NCI-H2196 (cell line): ENCODE results near the gene INTS4.
A peak's percentile ranks its signal among the peaks of the same experiment; 100 is the strongest.
"Not testable (repeated sequence)": the region's sequence is repeated elsewhere in the genome, so short reads cannot be mapped to it uniquely, and the experiment has no call there.

ENCODE experiments used
- DNase-seq: peaks from one replicate; lab custom pipeline; 2025; ENCODE audit not compliant: unreplicated experiment; lab: John Stamatoyannopoulos, UW

The INTS4 gene, protein sequence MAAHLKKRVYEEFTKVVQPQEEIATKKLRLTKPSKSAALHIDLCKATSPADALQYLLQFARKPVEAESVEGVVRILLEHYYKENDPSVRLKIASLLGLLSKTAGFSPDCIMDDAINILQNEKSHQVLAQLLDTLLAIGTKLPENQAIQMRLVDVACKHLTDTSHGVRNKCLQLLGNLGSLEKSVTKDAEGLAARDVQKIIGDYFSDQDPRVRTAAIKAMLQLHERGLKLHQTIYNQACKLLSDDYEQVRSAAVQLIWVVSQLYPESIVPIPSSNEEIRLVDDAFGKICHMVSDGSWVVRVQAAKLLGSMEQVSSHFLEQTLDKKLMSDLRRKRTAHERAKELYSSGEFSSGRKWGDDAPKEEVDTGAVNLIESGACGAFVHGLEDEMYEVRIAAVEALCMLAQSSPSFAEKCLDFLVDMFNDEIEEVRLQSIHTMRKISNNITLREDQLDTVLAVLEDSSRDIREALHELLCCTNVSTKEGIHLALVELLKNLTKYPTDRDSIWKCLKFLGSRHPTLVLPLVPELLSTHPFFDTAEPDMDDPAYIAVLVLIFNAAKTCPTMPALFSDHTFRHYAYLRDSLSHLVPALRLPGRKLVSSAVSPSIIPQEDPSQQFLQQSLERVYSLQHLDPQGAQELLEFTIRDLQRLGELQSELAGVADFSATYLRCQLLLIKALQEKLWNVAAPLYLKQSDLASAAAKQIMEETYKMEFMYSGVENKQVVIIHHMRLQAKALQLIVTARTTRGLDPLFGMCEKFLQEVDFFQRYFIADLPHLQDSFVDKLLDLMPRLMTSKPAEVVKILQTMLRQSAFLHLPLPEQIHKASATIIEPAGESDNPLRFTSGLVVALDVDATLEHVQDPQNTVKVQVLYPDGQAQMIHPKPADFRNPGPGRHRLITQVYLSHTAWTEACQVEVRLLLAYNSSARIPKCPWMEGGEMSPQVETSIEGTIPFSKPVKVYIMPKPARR

DNA sequence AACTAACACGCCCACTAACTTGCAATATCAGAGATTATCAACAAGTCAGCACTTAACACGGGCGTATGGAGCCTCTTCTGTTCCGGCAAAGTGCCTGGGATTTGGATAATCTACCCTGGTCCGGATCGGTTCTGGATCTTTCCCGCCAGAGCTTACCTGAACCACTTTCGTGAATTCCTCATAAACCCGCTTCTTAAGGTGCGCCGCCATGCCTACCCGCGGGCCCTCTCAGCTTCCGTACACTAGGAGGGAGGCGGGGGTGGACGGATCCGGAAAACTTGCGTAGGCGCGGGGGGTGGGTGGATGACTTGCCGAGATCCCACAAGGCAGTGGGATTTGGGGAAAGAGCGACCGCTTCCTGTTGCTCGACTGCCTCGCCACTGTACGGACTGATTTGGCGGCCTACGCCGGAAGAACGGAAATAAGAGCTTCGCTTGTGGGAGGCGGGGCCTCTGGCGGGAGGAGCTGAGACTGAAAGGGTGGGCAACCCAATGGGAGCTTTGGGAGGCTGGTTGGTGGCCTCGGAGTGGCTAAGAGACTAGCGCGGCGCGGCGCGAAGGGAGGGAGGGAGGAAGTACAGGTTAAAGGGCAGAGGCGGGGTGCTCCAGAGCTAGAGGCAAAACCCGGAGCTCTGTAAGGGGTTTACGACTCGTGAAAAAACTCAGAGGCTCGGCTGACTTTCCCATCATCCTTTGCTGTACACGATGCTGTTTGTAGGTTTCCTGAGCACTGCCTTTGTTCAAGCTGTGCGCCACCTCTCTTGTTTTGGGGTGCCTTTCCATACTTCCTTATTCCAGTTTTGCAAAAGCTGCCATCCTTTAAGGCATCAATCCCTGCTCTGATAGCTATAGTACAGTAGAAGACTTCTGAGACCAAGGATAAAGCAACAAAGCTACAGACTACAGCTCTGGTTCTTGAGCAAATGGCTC, at the start of gene INTS4:
Gene INTS4 (minus strand): TSS at position 235 of the 929 bp plus-strand sequence. CDS start 25 bp downstream, at position 210.
- peak; percentile 99 for DNase-seq

DNA sequence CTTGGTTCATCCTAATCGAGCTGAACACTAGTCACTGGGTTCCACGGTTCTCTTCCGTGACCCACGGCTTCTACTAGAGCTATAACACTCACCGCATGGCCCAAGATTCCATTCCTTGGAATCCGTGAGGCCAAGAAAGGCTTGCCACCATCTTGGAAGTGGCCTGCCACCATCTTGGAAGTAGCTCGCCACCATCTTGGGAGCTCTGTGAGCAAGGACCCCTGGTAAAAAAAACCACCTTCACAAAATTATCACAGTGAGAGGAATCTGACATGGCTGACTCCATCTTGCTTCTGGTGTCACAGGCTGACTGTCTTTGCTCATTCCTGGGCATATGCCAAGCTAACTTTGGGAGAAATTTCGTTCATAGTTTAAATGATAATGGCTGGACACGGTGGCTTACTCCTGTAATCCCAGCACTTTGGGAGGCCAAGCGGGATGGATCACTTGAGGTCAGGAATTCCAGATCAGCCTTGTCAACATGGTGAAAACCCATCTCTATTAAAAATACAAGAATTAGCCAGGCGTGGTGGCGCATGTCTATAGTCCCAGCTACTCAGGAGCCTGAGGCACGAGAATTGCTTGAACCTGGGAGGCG, 47.5 kb upstream of the INTS4 start:
- no peak for DNase-seq

DNA sequence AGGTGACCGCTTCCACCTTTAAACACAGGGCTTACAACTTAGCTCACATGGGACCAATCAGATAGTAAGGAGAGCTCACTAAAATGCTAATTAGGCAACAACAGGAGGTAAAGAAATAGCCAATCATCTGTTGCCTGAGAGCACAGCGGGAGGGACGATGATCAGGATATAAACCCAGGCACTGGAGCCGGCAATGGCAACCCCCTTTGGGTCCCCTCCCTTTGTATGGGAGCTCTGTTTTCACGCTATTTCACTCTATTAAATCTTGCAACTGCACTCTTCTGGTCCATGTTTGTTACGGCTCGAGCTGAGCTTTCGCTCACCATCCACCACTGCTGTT, 46.9 kb upstream of the INTS4 start:
- not testable (repeated sequence) for DNase-seq

DNA sequence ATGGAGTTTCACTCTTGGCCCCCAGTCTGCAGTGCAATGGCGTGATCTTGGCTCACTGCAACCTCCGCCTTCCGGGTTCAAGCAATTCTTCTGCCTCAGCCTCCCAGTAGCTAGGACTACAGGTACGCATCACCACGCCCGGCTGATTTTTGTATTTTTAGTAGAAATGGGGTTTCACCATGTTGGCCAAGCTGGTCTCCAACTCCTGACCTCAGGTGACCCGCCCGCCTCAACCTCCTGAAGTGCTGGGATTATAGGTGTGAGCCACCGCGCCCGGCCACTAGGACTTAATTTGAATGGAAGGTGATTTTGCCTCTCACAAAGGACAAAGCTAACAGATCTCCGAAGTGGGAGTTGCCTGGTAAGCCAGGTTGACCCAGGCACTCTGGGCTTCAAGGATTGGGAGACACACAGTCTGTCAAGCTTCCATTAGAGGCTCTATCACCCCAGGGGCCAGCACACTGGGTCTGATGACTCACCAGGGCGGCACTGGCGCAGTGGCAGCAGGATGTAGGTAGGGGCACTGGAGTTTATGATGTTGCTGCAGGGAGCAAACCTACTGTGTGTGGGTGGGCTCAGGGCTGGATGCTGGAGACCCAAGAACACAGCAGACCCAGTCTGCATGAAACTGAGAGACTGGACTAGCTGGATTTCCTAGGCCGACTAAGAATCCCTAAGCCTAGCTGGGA, 46.4 kb upstream of the INTS4 start:
- no peak for DNase-seq

DNA sequence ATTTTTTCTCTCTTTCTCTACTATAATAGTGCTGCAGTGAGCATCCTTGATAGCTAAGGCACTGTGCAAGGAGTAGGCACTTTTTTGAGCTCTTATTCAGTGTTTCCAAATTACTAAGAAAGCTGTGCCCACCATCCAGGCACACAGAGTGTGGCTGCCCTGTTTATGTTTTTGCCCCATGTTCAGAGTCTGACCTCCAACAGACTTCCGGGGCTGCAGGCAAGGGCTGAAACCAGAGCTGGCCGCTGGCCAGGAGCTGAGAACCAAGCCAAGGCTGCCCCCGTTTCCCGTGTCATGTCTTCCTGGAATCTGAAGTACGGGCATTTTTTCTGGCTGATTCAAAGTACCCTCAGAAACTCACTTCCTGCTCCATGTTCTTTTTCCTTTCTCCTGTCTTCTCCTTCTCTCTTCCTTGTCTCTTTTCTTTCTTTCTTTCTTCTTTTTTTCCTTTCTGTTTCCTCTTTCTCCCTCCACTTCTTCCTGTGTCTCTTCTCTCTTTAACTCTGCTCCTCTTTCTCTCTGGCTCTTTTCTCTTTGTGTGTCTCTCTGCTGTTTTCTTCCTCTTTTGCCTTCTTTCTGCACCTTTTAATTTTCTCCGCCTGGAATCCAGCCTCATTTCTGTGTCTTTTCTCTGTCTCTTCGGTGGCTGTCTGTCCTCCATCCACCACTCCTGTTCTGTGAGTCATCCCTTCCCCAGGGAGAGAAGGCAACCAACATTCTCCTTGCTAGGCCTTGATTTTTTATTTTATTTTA, 45.6 kb upstream of the INTS4 start:
- DNase-seq, result peak; percentile 58

DNA sequence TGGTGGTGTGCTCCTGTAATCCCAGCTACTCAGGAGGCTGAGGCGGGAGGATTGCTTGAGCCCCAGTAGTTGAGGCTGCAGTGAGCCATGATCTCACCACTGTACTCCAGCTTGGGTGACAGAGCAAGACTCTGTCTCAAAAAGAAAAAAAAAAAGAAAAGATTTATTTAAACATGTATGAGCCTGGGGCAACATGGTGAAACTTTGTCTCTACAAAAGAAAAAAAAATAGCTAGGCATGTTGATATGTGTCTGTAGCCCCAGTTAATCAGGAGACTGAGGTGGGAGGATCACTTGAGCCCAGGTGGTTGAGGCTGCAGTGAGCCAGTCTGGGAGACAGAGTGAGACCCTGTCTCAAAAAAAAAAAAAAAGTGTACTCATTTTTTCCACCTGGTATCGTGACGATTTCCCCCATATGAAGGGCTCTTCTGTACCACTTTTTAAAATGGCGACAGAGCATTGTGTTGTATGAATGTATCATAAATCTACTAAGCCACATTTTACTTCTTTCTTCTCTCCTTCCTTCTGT, 45.0 kb upstream of the INTS4 start:
- no peak for DNase-seq

DNA sequence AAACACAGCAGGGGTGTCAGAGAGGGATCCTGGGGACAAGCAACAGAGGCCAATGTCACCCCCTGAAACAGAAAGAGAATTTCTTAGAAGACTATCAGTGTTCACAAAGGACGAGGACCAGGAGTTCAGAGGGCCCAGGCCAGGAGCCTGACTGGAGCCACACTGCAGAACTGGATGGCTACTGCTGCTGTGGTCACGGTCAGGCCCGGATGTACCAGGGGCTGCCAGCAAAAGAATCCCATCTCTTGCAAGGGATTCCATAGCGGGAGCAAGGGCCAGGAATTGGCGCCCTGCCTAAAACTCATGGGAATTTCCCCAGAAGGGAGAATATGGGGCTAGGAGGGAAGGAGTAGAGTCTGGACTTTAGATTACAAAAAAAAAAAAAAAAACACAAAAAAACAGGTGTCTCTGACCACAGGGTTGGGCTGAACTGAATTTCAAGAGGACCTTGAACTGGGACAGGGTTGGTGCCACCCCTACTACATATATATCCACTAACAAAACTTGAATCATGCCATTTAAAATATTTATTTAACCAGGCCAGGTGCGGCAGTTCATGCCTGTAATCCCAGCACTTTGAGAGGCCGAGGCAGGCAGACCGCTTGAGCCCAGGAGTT, 44.3 kb upstream of the INTS4 start:
- no peak for DNase-seq

DNA sequence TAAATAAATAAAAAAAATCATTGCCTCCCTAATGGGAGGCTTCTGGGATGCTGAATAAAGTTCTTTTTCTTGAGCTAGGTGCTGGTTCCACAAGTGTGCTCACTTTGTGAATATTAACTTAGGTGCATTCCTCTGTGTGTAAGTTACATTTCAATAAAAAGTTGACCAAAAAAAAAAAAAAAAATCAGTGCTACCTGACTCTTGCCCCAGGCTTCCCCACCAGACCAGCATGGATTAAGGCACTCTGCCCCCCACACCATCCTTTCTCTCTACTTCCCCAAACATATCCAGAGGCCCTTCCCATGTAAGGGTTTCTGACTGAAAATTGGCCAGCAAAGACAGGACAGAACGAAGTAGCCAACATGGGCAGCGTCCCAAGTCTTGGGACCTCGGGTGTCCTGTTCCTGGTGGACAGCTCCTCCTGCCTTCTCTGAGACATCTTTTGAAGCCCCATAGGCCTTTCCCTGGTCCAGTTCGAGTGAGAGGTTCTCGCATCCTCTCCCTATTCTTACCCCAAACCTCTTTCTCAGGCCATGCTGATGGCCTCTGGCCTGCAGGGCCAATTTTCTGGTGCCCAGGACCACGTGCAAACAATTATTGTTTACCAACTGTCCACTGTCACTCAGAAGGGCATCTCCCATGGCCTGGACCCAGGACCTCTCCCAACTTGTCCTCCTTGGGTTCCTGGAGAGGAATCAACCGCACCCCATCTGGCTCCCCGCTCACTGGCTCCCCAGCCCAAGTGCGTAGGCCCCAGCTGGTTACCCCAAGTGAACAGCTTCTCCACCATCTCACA, 43.6 kb upstream of the INTS4 start:
- DNase-seq, result no peak

DNA sequence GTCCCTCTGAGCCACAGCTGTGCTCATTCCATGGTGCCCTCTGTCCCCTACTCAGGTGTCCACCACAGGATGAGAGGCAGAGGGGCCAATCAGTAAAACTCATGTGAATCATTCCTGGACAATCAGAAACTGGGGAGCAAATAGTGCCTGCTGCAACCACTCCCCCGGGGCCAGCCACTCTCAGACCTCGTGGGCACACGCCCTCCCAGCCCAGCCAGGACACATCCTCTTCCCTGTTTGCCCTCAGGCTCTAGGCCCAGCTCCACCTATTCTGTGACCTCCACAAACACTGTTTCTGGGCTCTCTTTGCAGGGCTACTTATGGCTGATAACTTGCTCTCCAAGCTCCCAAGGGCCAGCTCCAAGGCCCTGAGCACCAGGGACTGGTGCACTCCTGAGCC, 42.6 kb upstream of the INTS4 start:
- DNase-seq, result no peak

DNA sequence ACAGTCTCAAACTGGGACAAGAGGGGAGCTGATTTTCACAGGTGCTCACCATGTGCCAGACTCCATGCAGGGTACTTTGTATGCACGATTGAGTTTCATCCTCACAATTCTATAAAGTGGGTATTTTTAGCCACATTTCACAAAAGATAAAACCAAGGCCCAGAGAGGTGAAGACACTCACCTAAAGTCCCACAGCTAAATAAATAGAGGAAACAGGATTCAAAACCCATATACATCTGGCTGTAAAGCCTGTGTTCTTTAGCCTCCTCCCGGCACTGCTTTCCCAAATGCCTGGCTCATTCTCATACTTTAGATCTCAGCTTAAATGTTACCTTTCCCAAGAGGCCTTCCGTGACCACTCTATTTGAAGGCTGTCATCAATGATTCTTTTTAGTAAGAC, 41.8 kb upstream of the INTS4 start:
- DNase-seq, result no peak

DNA sequence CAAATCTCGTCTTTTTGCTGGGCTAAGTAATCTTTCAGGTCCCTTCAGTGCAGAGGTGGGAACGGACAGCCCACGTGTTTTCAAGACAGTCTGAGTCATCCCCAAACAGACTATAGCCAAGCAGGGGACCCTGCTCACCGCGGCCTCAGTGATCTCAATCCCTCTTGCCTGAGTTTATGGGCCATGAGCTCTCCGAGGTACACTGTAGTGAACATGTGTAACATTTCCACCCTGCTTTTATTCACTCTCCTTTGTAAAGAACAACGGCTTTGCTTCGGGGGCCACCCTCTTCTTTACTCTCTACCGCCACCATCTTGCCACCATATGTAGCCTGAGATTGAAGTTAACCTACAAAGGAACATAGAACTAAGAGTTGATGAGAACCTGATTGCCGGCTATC, 40.2 kb upstream of the INTS4 start:
- DNase-seq, result no peak

DNA sequence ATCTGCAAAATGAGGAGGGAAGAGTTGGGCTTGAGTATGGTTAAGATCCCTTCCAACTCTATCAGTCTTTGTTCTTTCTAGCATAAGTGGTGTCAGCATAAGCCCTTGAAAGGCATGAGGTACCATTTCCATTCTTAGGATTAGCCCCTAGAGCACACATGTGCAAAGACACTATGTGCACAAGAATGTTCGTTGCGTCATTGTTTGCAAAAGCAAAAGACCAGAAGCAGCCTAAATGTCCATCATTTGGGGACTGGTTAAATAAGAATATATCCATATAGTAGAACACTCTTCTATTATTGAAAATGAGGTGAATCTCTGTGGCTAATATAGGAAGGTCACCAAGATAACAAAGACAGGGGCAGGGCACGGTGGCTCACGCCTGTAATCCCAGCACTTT, 38.6 kb upstream of the INTS4 start:
- no peak for DNase-seq

DNA sequence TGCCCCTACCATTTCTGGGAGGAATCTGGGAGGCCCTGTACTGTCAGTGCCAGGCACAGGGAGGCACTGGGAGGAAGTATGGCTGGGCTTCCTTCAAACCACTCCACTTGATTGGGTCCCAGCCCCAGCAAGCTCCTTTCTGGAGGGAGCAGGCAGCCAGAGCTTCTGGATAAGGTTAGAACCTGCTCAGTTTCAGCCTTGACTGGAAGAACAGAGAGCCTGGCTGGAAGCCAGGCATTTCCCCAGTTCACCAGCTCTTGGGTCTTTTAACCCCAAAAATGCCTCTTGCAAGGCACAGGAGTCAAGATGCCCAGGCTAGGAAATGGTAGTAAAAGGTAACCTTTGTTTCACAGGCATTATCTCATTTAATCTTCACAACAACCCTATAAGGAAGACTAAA, 37.6 kb upstream of the INTS4 start:
- peak; percentile 55 for DNase-seq

DNA sequence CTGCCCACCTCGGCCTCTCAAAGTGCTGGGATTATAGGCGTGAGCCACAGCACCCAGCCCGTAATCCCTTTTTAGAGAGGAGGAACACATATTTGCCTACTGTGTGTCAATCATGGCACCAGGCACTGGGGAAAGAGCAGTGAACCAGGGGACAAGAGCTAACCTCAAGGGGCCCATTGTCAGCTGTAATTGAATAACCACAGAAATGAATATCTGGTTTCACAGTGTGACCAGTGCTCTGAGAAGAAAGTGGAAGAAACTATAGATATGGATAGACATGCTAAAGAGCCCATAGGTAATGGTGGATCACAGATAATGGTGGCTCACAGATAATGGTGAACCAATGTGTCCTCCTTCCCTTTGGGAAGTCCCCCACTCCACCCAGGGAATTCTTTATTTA, 37.2 kb upstream of the INTS4 start:
- DNase-seq, result no peak

DNA sequence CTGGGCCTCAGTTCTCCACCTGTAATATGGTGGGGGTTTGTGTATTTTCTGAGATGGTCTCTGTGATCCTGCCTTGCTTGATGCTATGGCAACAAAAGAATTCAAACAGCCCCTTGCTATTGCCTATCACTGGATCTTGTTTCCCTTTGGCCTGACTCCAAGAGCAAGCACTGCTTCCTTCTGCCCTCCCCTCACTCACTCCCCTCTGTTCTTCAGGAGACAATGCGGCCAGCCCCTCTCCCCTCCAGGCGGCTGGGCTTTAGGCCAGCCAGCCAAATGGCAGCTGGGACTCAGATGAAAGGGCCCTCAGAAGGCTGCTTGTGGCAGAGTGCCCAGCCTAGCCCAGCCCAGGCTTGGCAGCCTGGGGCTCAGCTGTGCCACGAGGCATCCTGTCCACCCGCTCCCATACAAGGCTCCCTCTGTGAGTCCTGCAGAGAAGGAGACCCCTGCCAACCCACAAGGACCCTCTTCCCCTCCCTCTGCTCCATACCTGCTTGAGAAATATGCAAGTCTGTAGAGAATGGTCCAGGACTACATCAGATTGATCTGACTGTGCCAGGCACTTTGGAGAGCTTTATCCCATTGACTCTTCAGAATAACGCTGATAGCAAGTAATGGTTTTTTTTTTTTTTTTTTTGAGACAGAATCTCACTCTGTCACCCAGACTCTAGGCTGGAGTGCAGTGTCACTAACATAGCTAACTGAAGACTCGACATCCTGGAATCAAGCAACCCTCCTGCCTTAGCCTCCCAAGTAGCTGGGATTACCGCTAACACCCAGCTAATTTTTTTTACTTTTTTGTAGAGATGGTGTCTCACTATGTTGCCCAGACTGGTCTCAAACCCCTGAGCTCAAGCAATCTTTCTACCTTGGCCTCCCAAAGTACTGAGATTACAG, 36.2 kb upstream of the INTS4 start:
- DNase-seq, result peak; percentile 96

DNA sequence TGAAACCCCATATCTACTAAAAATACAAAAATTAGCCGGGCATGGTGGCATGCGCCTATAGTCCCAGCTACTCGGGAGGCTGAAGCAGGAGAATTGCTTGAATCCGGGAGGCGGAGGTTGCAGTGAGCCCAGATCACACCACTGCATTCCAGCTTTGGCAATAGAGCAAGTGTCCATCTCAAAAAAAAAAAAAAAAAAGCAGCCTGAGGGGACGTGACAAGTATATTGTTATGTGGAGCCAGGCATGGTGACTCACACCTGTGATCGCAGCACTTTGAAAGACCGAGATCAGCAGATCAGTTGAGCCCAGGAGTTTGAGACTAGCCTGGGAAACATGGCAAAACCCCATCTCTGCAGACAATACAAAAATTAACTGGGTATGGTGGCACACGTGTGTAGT, 34.0 kb upstream of the INTS4 start:
- DNase-seq, result not testable (repeated sequence)

DNA sequence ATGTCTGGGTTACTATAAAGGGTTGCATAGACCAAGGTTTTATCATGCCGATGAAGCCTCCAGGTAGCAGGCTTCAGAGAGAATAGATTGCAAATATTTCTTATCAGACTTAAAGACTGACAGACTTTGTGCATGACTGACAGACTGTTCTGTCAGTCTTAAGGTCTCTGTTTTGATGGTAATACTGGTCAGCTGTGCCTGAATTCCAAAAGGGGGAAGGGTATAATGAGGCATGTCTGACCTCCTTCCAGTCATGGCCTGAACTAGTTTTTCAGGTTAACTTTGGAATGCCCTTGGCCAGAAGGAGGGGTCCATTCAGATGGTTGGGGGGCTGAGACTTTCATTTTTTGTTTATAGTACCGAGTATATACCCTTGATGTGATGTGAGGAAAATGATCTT, 33.3 kb upstream of the INTS4 start:
- no peak for DNase-seq
